ENCODE data around the gene FTO.
A peak's percentile ranks its signal among the peaks of the same experiment; 100 is the strongest.

Gene FTO

GRCh38 chr16:53913920-53914319, 210.0 kb downstream of the FTO start:
- H3K27ac ChIP-seq = no peak overlapping the region
- no peak overlapping the region for H2AFZ ChIP-seq (ENCODE audit: low read depth)
- no peaks in the 10 kb centered on the region for H4K20me1 ChIP-seq (ENCODE audit: insufficient read depth)
- no peak for TF ChIP-seq CTCF (conservative IDR thresholded peaks at IDR 0.05; ENCODE audit: low read depth, low read length)
- H3K36me3 ChIP-seq (ENCODE audit: insufficient read depth) = no peaks in the 10 kb centered on the region
- no peak overlapping the region for H3K4me2 ChIP-seq
- H3K27me3 ChIP-seq (ENCODE audit: insufficient read depth, low read depth) = no peaks in the 10 kb centered on the region
- no peaks in the 10 kb centered on the region for H3K79me2 ChIP-seq (ENCODE audit: insufficient read depth, low read depth)
- peaks cover 5% of the 10 kb centered on the region for H3K4me1 ChIP-seq (ENCODE audit: low read depth, poor library complexity, severe bottlenecking)
- no peak overlapping the region for H3K9ac ChIP-seq
- no peak overlapping the region for H3K4me3 ChIP-seq (IDR thresholded peaks at IDR 0.05; ENCODE audit: insufficient read depth, low read depth, low read length)

GRCh38 chr16:53914736-53915135, 210.8 kb downstream of the FTO start:
- Histone ChIP-seq H3K79me2 (ENCODE audit: insufficient read depth, low read depth) (no peaks in the 10 kb centered on the region), H3K27me3 (ENCODE audit: insufficient read depth, low read depth) (no peaks in the 10 kb centered on the region), H3K36me3 (ENCODE audit: insufficient read depth) (no peaks in the 10 kb centered on the region), H3K27ac (no peak overlapping the region), H3K9ac (no peak overlapping the region), H2AFZ (ENCODE audit: low read depth) (no peak overlapping the region), H4K20me1 (ENCODE audit: insufficient read depth) (no peaks in the 10 kb centered on the region), H3K4me2 (no peak overlapping the region), H3K4me1 (ENCODE audit: low read depth, poor library complexity, severe bottlenecking) (peaks cover 5% of the 10 kb centered on the region), H3K4me3 (IDR thresholded peaks at IDR 0.05; ENCODE audit: insufficient read depth, low read depth, low read length) (no peak overlapping the region)
- TF ChIP-seq CTCF (conservative IDR thresholded peaks at IDR 0.05; ENCODE audit: low read depth, low read length) = no peak

- Histone ChIP-seq H3K36me3 (ENCODE audit: insufficient read depth) (no peaks in the 10 kb centered on the region), H3K4me2 (no peak overlapping the region), H3K9ac (no peak overlapping the region), H3K4me1 (ENCODE audit: low read depth, poor library complexity, severe bottlenecking) (peaks cover 5% of the 10 kb centered on the region), H2AFZ (ENCODE audit: low read depth) (no peak overlapping the region), H3K27ac (peak overlapping the region; percentile 23; the same call in 1 of the 2 replicates), H3K27me3 (ENCODE audit: insufficient read depth, low read depth) (no peaks in the 10 kb centered on the region), H3K79me2 (ENCODE audit: insufficient read depth, low read depth) (no peaks in the 10 kb centered on the region), H3K4me3 (IDR thresholded peaks at IDR 0.05; ENCODE audit: insufficient read depth, low read depth, low read length) (no peak overlapping the region), H4K20me1 (ENCODE audit: insufficient read depth) (no peaks in the 10 kb centered on the region)
- TF ChIP-seq CTCF (conservative IDR thresholded peaks at IDR 0.05; ENCODE audit: low read depth, low read length) = no peak
Measured at GRCh38 chr16:53915452-53916160, 211.7 kb downstream of the FTO start.

GRCh38 chr16:53920988-53921387, 217.0 kb downstream of the FTO start:
- Histone ChIP-seq H3K27ac (no peak overlapping the region), H4K20me1 (ENCODE audit: insufficient read depth) (no peaks in the 10 kb centered on the region), H3K36me3 (ENCODE audit: insufficient read depth) (no peaks in the 10 kb centered on the region), H3K79me2 (ENCODE audit: insufficient read depth, low read depth) (no peaks in the 10 kb centered on the region), H2AFZ (ENCODE audit: low read depth) (no peak overlapping the region), H3K4me3 (IDR thresholded peaks at IDR 0.05; ENCODE audit: insufficient read depth, low read depth, low read length) (no peak overlapping the region), H3K4me2 (no peak overlapping the region), H3K4me1 (ENCODE audit: low read depth, poor library complexity, severe bottlenecking) (no peaks in the 10 kb centered on the region), H3K9ac (no peak overlapping the region), H3K27me3 (ENCODE audit: insufficient read depth, low read depth) (no peaks in the 10 kb centered on the region)
- TF ChIP-seq CTCF (conservative IDR thresholded peaks at IDR 0.05; ENCODE audit: low read depth, low read length) = no peak
